ENCODE data around the gene FALEC. TPM values are rescaled to one million over a fixed set of nuclear protein-coding genes. Genes with fewer than 3 reads are reported as not detected.
"Not testable (repeated sequence)": the region's sequence is repeated elsewhere in the genome, so short reads cannot be mapped to it uniquely, and the experiment has no call there.

FALEC gene
- total RNA-seq, 4 donors from 2014 or later, result not detected

GRCh38 chr1:150579945-150580642, 64.5 kb downstream of the FALEC start:
- 51 to 62% methylated on average over 6 to 13 of the region's 15 CpGs for WGBS, 2 donors (ENCODE audit: low coverage in 1 of 2)
- peaks cover 0 to 29% of the 10 kb centered on the region in 2 donors for H3K36me3 ChIP-seq
- TF ChIP-seq POLR2AphosphoS5 (IDR thresholded peaks at IDR 0.05), result no peak
- TF ChIP-seq, protein P1, sequence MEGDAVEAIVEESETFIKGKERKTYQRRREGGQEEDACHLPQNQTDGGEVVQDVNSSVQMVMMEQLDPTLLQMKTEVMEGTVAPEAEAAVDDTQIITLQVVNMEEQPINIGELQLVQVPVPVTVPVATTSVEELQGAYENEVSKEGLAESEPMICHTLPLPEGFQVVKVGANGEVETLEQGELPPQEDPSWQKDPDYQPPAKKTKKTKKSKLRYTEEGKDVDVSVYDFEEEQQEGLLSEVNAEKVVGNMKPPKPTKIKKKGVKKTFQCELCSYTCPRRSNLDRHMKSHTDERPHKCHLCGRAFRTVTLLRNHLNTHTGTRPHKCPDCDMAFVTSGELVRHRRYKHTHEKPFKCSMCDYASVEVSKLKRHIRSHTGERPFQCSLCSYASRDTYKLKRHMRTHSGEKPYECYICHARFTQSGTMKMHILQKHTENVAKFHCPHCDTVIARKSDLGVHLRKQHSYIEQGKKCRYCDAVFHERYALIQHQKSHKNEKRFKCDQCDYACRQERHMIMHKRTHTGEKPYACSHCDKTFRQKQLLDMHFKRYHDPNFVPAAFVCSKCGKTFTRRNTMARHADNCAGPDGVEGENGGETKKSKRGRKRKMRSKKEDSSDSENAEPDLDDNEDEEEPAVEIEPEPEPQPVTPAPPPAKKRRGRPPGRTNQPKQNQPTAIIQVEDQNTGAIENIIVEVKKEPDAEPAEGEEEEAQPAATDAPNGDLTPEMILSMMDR (IDR thresholded peaks at IDR 0.05), result no peak
- TF ChIP-seq EP300 (IDR thresholded peaks at IDR 0.05), result no peak
- TF ChIP-seq POLR2A (IDR thresholded peaks at IDR 0.05), result no peak
- no peak for ATAC-seq
- peak overlapping the region; percentile 94 to 100 (median 100) for H3K27ac ChIP-seq
- no peaks in the 10 kb centered on the region for H3K9me3 ChIP-seq
- H3K27me3 ChIP-seq, result no peaks in the 10 kb centered on the region
- peaks cover 0 to 17% (median 7%) of the 10 kb centered on the region in 3 donors for H3K4me1 ChIP-seq
- peak overlapping the region; percentile 85 to 97 for H3K4me3 ChIP-seq

DNA sequence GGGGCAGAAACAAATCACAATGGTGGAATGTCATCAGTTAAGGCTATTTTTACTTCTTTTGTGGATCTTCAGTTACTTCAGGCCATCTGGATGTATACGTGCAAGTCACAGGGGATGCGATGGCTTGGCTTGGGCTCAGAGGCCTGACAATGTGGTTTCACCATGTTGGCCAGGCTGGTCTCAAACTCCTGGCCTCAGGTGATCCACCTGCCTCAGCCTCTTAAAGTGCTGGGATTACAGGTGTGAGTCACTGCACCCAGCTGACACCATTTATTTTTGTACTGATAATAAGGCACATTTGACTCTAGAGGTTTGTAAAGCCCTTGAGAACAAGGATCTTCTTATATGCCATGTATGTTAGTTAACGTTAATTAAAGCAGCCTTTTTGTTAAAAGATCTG, 65.4 kb downstream of the FALEC start:
- not testable (repeated sequence) for H3K27ac ChIP-seq, ATAC-seq, H3K27me3 ChIP-seq, H3K4me3 ChIP-seq, H3K9me3 ChIP-seq, H3K4me1 ChIP-seq
- peaks cover 0 to 23% of the 10 kb centered on the region in 2 donors for H3K36me3 ChIP-seq
- 85 to 100% methylated on average over 1 of the region's 3 CpGs for WGBS, 2 donors (ENCODE audit: low coverage in 1 of 2)

GRCh38 chr1:150581437-150581836, 65.9 kb downstream of the FALEC start:
- H3K27me3 ChIP-seq, H3K27ac ChIP-seq, H3K9me3 ChIP-seq, H3K4me1 ChIP-seq, H3K4me3 ChIP-seq, ATAC-seq: not testable (repeated sequence)
- 97 to 100% methylated on average over 3 to 5 of the region's 7 CpGs for WGBS, 2 donors (ENCODE audit: low coverage in 1 of 2)
- H3K36me3 ChIP-seq, result peaks cover 0 to 18% of the 10 kb centered on the region in 2 donors

DNA sequence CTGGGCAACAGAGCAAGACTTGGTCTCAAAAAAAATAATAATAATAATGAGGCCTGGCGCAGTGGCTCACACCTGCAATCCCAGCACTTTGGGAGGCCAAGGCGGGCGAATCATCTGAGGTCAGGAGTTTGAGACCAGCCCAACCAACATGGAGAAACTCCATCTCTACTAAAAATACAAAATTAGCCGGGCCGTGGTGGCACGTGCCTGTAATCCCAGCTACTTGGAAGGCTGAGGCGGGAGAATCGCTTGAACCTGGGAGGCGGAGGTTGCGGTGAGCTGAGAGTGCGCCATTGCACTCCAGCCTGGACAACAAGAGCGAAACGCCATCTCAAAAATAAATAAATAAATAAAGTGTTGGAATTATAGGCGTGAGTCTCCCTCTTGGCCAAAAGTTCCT, 66.4 kb downstream of the FALEC start:
- WGBS, 2 donors (ENCODE audit: low coverage in 1 of 2), result 92% methylated on average over 5 to 6 of the region's 14 CpGs
- peaks cover 0 to 13% of the 10 kb centered on the region in 2 donors for H3K36me3 ChIP-seq
- not testable (repeated sequence) for H3K27ac ChIP-seq, ATAC-seq, H3K27me3 ChIP-seq, H3K9me3 ChIP-seq, H3K4me1 ChIP-seq, H3K4me3 ChIP-seq

DNA sequence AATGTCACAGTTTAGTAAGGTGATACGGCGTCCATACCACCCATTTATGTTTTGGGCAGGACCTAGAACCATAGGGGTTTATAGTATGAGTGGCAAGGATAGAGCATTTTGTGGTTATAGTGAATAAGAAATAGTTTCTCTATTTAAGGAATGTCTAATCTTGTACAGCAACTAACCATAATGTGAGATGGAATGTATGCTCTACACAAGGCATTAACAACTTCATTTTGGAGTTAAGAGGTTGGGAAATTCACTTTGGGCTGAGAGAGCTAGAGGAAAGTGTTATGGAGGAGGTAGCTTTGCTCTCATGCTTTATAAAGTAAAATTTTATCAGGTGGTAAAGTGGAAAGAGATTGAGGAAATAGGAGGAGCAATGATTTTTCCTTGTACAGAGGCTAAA, 66.8 kb downstream of the FALEC start:
- Histone ChIP-seq H3K27me3 (no peaks in the 10 kb centered on the region), H3K4me1 (peaks cover 0 to 10% (median 7%) of the 10 kb centered on the region in 3 donors), H3K36me3 (peaks cover 0 to 8% of the 10 kb centered on the region in 2 donors), H3K9me3 (no peaks in the 10 kb centered on the region), H3K27ac (no peak overlapping the region), H3K4me3 (no peak overlapping the region)
- TF ChIP-seq POLR2A (IDR thresholded peaks at IDR 0.05) (no peak), EP300 (IDR thresholded peaks at IDR 0.05) (no peak), POLR2AphosphoS5 (IDR thresholded peaks at IDR 0.05) (no peak)
- TF ChIP-seq, protein P1 (IDR thresholded peaks at IDR 0.05), result no peak
- no peak for ATAC-seq
- 75 to 90% methylated on average over 2 of the region's 2 CpGs for WGBS, 2 donors (ENCODE audit: low coverage in 1 of 2)

Small RNA genes lying within 50 kb of the gene (small RNA-seq; reads per million reads assigned to genes)
- gene MIR4257 (0 reads per million in 4 donors), gene RN7SL473P (0 reads per million in 4 donors), gene RN7SL600P (0 reads per million in 4 donors)

Other genes with a start within 250 kb of the FALEC start
- 10 to 100 TPM; 40.3 to 68.9 (median 49.5) TPM for gene APH1A, start 246.7 kb upstream of the FALEC start, total RNA-seq
- 10 to 100 TPM in 3 of 4 donors, 1 to 10 TPM in 1; 5.2 to 37.7 (median 16.2) TPM for gene C1orf54, start 243.0 kb upstream of the FALEC start, total RNA-seq
- gene CIART, start 233.2 kb upstream of the FALEC start, total RNA-seq, result 10 to 100 TPM in 2 of 4 donors, 1 to 10 TPM in 2; 3.5 to 28.3 (median 14.2) TPM
- 10 to 100 TPM; 36.0 to 59.9 (median 43.4) TPM for gene MRPS21, start 221.9 kb upstream of the FALEC start, total RNA-seq
- 10 to 100 TPM; 28.1 to 74.9 (median 40.3) TPM for gene PRPF3, start 194.2 kb upstream of the FALEC start, total RNA-seq
- 10 to 100 TPM; 17.0 to 31.3 (median 26.2) TPM for gene RPRD2, start 151.6 kb upstream of the FALEC start, total RNA-seq
- 10 to 100 TPM in 2 of 4 donors, 1 to 10 TPM in 2; 6.7 to 32.2 (median 10.6) TPM for gene TARS2, start 28.3 kb upstream of the FALEC start, total RNA-seq
- gene ECM1, start 7.6 kb upstream of the FALEC start, total RNA-seq, result 10 to 100 TPM; 12.6 to 29.7 (median 19.4) TPM
- gene ADAMTSL4, start 33.7 kb downstream of the FALEC start, total RNA-seq, result 10 to 100 TPM; 27.1 to 66.5 (median 36.3) TPM
- gene MCL1, start 63.9 kb downstream of the FALEC start, total RNA-seq, result 100 to 1,000 TPM; 212 to 353 (median 317) TPM
- 100 to 1,000 TPM; 154 to 191 (median 167) TPM for gene ENSA, start 113.9 kb downstream of the FALEC start, total RNA-seq
- gene GOLPH3L, start 181.4 kb downstream of the FALEC start, total RNA-seq, result 10 to 100 TPM; 18.5 to 27.9 (median 21.0) TPM
- gene HORMAD1, start 205.1 kb downstream of the FALEC start, total RNA-seq, result 1 to 10 TPM in 1 of 4 donors, under 1 TPM in 1, not detected in 2; 0.94 to 1.6 TPM